Vagina (tissue), 2 donors: Measurements from ENCODE around the gene R3HDM4. TPM values are rescaled to one million over a fixed set of nuclear protein-coding genes. Genes with fewer than 3 reads are reported as not detected.
A peak's percentile ranks its signal among the peaks of the same experiment; 100 is the strongest.

Experiments used
- DNase-seq, 2 donors: peaks; one replicate each; pipeline ENCODE4 v3.0.0-alpha.2; 2017; ENCODE audit errors: extremely low spot score in 2 of 2
- H3K27ac ChIP-seq: fragments of 200-600 bp; sonication (generic); one replicate; pipeline ENCODE4 v1.5.1; 2019
- H3K27me3 ChIP-seq: fragments of 200-600 bp; sonication (generic); one replicate; pipeline ENCODE4 v1.5.1; 2019
- H3K36me3 ChIP-seq, 2 donors: fragments of 200-600 bp; sonication (generic); one replicate each; pipeline ENCODE4 v1.5.1; 2017 to 2019
- H3K4me1 ChIP-seq: fragments of 200-600 bp; sonication (generic); one replicate; pipeline ENCODE4 v1.5.1; 2019
- H3K4me3 ChIP-seq, 2 donors: fragments of 200-600 bp; sonication (generic); 1 replicate in 1 of 2; 2 replicates in 1 of 2; pipeline ENCODE4 v1.5.1; 2016 to 2019
- H3K9me3 ChIP-seq: fragments of 200-600 bp; sonication (generic); one replicate; pipeline ENCODE4 v1.5.1; 2019
- POLR2A ChIP-seq, 2 donors: fragments of 450-650 bp; IDR thresholded peaks; one replicate each; pipeline ENCODE4 v1.6.1; 2017; ENCODE audit warnings: antibody characterized with exemption in 2 of 2, mild to moderate bottlenecking in 2 of 2, moderate library complexity in 2 of 2
- POLR2AphosphoS5 ChIP-seq, 2 donors: sonication (generic); formaldehyde crosslinking; IDR thresholded peaks; one replicate each; pipeline ENCODE4 v1.9.0; 2017; ENCODE audit warnings: antibody characterized with exemption in 2 of 2, mild to moderate bottlenecking in 2 of 2, low read depth in 1 of 2; ENCODE audit not compliant: insufficient read depth in 1 of 2
- intact Hi-C: fragments of 100-400 bp; cut with DNase I; formaldehyde crosslinking; loops from one replicate; pipeline ENCODE4 v1.15.1; 2023
- total RNA-seq: library from RNA; depleted of rRNA; stranded (reverse); fragments of >200 nt; gene quantifications from one replicate; pipeline ENCODE4 v1.2.3, GENCODE V29; 2016
- TF ChIP-seq, protein P1 (sequence below), 3 experiments: fragments of 450-650 bp in 2 of 3; fragments of 200-600 bp in 1 of 3; sonication (generic) in 1 of 3; IDR thresholded peaks; one replicate each; pipeline ENCODE4 v1.5.1; 2017 to 2019; ENCODE audit warnings: antibody characterized with exemption in 3 of 3, mild to moderate bottlenecking in 2 of 3, moderate library complexity in 2 of 3

Gene R3HDM4
- total RNA-seq, 1 donor from 2014 or later = 41.3 TPM

- H3K27me3 ChIP-seq = no peaks in the 10 kb centered on the region
- DNase-seq = no peak
- TF ChIP-seq, protein P1, sequence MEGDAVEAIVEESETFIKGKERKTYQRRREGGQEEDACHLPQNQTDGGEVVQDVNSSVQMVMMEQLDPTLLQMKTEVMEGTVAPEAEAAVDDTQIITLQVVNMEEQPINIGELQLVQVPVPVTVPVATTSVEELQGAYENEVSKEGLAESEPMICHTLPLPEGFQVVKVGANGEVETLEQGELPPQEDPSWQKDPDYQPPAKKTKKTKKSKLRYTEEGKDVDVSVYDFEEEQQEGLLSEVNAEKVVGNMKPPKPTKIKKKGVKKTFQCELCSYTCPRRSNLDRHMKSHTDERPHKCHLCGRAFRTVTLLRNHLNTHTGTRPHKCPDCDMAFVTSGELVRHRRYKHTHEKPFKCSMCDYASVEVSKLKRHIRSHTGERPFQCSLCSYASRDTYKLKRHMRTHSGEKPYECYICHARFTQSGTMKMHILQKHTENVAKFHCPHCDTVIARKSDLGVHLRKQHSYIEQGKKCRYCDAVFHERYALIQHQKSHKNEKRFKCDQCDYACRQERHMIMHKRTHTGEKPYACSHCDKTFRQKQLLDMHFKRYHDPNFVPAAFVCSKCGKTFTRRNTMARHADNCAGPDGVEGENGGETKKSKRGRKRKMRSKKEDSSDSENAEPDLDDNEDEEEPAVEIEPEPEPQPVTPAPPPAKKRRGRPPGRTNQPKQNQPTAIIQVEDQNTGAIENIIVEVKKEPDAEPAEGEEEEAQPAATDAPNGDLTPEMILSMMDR (IDR thresholded peaks at IDR 0.05) = no peak
- TF ChIP-seq POLR2A (IDR thresholded peaks at IDR 0.05) (no peak), POLR2AphosphoS5 (IDR thresholded peaks at IDR 0.05; ENCODE audit: insufficient read depth in 1 of 2, low read depth in 1 of 2) (no peak)
- H3K4me3 ChIP-seq = no peak overlapping the region
- H3K4me1 ChIP-seq = peaks cover 54% of the 10 kb centered on the region
- H3K27ac ChIP-seq = no peak overlapping the region
- no peaks in the 10 kb centered on the region for H3K9me3 ChIP-seq
- intact Hi-C loops = loop anchor here (10.0 kb wide), 1 partner anchor 315 kb away; the partner anchor contains the start of genes ATP5F1D and MIDN
- H3K36me3 ChIP-seq = no peaks in the 10 kb centered on the region
Measured at GRCh38 chr19:929891-930258, 16.9 kb upstream of the R3HDM4 start.

DNA sequence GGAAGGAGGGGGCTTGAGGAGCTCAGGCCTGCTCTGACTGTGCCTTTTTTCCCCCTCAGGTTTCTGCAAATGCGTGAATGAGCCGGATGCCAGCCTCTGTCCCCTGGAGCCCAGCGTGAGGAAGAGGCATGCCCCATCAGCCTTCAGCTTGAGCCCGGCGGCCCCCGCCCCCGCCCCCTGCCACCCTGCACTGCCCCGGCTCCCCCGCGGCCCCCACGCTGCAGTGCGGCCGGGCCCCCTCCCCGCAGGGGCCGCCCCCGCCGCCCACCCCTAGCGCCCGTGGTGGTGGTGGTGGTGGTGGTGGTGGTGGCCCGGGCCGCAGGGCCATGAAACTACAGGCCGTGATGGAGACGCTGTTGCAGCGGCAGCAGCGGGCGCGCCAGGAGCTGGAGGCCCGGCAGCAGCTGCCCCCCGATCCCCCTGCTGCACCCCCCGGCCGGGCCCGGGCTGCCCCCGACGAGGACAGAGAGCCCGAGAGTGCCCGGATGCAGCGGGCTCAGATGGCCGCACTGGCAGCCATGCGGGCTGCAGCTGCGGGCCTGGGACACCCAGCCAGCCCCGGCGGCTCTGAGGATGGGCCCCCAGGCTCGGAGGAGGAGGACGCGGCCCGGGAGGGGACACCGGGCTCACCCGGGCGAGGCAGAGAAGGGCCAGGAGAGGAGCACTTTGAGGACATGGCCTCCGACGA is 16.3 kb upstream of the R3HDM4 start:
- Histone ChIP-seq H3K36me3 (no peaks in the 10 kb centered on the region), H3K4me3 (no peak overlapping the region), H3K4me1 (peaks cover 54% of the 10 kb centered on the region), H3K27me3 (no peaks in the 10 kb centered on the region), H3K27ac (peak overlapping the region; percentile 82), H3K9me3 (no peaks in the 10 kb centered on the region)
- TF ChIP-seq POLR2AphosphoS5 (IDR thresholded peaks at IDR 0.05; ENCODE audit: insufficient read depth in 1 of 2, low read depth in 1 of 2) (no peak), POLR2A (IDR thresholded peaks at IDR 0.05) (no peak)
- TF ChIP-seq, protein P1 (IDR thresholded peaks at IDR 0.05) = no peak
- intact Hi-C loops = loop anchor here (10.0 kb wide), 1 partner anchor 315 kb away; the partner anchor contains the start of genes ATP5F1D and MIDN
- no peak for DNase-seq

DNA sequence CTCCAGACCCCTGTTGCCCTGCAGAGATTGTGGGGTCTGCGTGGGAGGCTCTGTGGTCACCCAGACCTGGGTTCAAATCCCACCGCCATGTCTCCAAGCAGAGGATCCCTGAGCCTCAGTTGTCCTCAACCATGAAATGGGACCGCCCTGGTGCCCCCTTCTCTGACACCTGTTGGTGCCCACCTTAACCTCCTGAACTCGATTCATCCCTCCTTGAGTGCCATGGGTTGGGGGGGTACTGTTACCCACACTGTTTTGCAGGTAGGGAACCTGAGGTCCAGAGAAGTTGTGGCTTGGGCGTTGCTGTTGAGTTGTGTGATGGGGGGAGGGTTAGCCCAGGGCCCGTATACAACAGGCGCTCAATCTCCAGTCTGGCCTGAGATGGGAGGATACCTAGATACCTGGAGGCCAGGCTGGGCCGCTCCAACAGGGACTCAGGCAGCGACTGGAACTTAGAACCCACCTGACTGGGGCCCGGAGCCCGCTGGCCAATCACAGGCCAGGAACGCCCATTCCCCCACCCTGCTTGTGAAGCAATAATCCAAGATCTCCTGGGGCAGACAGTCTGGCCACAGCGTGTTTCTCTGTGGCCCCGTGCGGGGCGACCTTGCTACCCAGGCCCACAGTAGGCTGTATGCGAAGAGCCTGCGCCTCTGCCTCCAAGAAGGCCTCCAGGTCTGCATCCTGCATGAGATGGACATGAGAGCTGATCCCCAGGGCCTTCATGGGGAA is 15.6 kb upstream of the R3HDM4 start:
- TF ChIP-seq POLR2AphosphoS5 (IDR thresholded peaks at IDR 0.05; ENCODE audit: insufficient read depth in 1 of 2, low read depth in 1 of 2) (no peak), POLR2A (IDR thresholded peaks at IDR 0.05) (no peak)
- TF ChIP-seq, protein P1 (IDR thresholded peaks at IDR 0.05) = no peak
- Histone ChIP-seq H3K4me3 (no peak overlapping the region), H3K9me3 (no peaks in the 10 kb centered on the region), H3K4me1 (peaks cover 47% of the 10 kb centered on the region), H3K27ac (peak overlapping the region; percentile 82), H3K36me3 (no peaks in the 10 kb centered on the region), H3K27me3 (no peaks in the 10 kb centered on the region)
- intact Hi-C loops = loop anchor here (10.0 kb wide), 1 partner anchor 316 kb away; the partner anchor contains the start of genes ATP5F1D and MIDN
- no peak for DNase-seq

GRCh38 chr19:927780-928401 is 14.9 kb upstream of the R3HDM4 start:
- DNase-seq = no peak
- intact Hi-C loops = loop anchor here (10.0 kb wide), 1 partner anchor 317 kb away; the partner anchor contains the start of genes ATP5F1D and MIDN
- TF ChIP-seq POLR2AphosphoS5 (IDR thresholded peaks at IDR 0.05; ENCODE audit: insufficient read depth in 1 of 2, low read depth in 1 of 2) (no peak), POLR2A (IDR thresholded peaks at IDR 0.05) (no peak)
- TF ChIP-seq, protein P1 (IDR thresholded peaks at IDR 0.05) = no peak
- no peaks in the 10 kb centered on the region for H3K36me3 ChIP-seq
- H3K4me1 ChIP-seq = peaks cover 40% of the 10 kb centered on the region
- H3K27me3 ChIP-seq = no peaks in the 10 kb centered on the region
- H3K4me3 ChIP-seq = peak overlapping the region; percentile 72 to 87
- H3K9me3 ChIP-seq = no peaks in the 10 kb centered on the region
- peak overlapping the region; percentile 82 for H3K27ac ChIP-seq
